SK-N-SH treated with all-trans-retinoic acid at 6 μM for 48 hours (cell line): ENCODE results near the gene MSMB.

Experiments
- ATAC-seq: fragments of 200-7000 bp; cut with Tn5 transposase; 3 replicates; pipeline ENCODE4 v1.9.1; 2020; ENCODE audit warnings: mild to moderate bottlenecking, moderate library complexity
- BACH2 ChIP-seq: fragments of 250-450 bp; sonication (Bioruptor Pico); IDR thresholded peaks from 2 replicates; pipeline ENCODE4 v1.9.0; 2021; ENCODE audit warnings: mild to moderate bottlenecking, borderline replicate concordance
- CSDC2 ChIP-seq: fragments of 250-450 bp; sonication (Bioruptor Pico); IDR thresholded peaks from 2 replicates; pipeline ENCODE4 v1.5.0; 2020; ENCODE audit warnings: mild to moderate bottlenecking, moderate library complexity
- GLIS3 ChIP-seq: fragments of 250-450 bp; sonication (Bioruptor Pico); IDR thresholded peaks from 2 replicates; pipeline ENCODE4 v1.5.0; 2020; ENCODE audit warnings: mild to moderate bottlenecking, moderate library complexity
- ISL1 ChIP-seq: fragments of 250-450 bp; sonication (Bioruptor Pico); IDR thresholded peaks from 2 replicates; pipeline ENCODE4 v2.1.2; 2022; ENCODE audit warnings: mild to moderate bottlenecking, moderate library complexity
- OSR1 ChIP-seq: fragments of 250-450 bp; sonication (Bioruptor Pico); IDR thresholded peaks from 2 replicates; pipeline ENCODE4 v1.8.0; 2022; ENCODE audit warnings: moderate library complexity, mild to moderate bottlenecking, inconsistent platforms
- PPARA ChIP-seq: fragments of 250-450 bp; sonication (Bioruptor Pico); IDR thresholded peaks from 2 replicates; pipeline ENCODE4 v1.5.0; 2020; ENCODE audit warnings: mild to moderate bottlenecking, borderline replicate concordance
- RARB ChIP-seq: fragments of 250-450 bp; sonication (Bioruptor Pico); IDR thresholded peaks from 2 replicates; pipeline ENCODE4 v1.8.0; 2021; ENCODE audit warnings: mild to moderate bottlenecking, moderate library complexity
- SNAI2 ChIP-seq: fragments of 250-450 bp; sonication (Bioruptor Pico); IDR thresholded peaks from 2 replicates; pipeline ENCODE4 v1.5.0; 2020; ENCODE audit warnings: mild to moderate bottlenecking, moderate library complexity
- TCF4 ChIP-seq: fragments of 250-450 bp; sonication (Bioruptor Pico); IDR thresholded peaks from 2 replicates; pipeline ENCODE4 v1.8.0; 2021; ENCODE audit warnings: mild to moderate bottlenecking, moderate library complexity, borderline replicate concordance
- TOX ChIP-seq: fragments of 250-450 bp; sonication (Bioruptor Pico); IDR thresholded peaks from 2 replicates; pipeline ENCODE4 v1.8.0; 2021; ENCODE audit warnings: mild to moderate bottlenecking, moderate library complexity, borderline replicate concordance
- ZC3H10 ChIP-seq: fragments of 250-450 bp; sonication (Bioruptor Pico); IDR thresholded peaks from 2 replicates; pipeline ENCODE4 v1.5.1; 2021; ENCODE audit warnings: mild to moderate bottlenecking, moderate library complexity
- ZFP3 ChIP-seq: fragments of 250-450 bp; sonication (Bioruptor Pico); IDR thresholded peaks from 2 replicates; pipeline ENCODE4 v1.5.0; 2020; ENCODE audit warnings: mild to moderate bottlenecking, moderate library complexity
- ZFP30 ChIP-seq: fragments of 450-650 bp; formaldehyde crosslinking; IDR thresholded peaks from 2 replicates; pipeline ENCODE4 v1.5.0; 2022; ENCODE audit warnings: mild to moderate bottlenecking, moderate library complexity
- ZNF565 ChIP-seq: fragments of 450-650 bp; formaldehyde crosslinking; conservative IDR thresholded peaks from 2 replicates; pipeline ENCODE4 v1.5.0; 2020; ENCODE audit warnings: low read depth, mild to moderate bottlenecking, moderate library complexity
- ZNF70 ChIP-seq: fragments of 450-650 bp; formaldehyde crosslinking; IDR thresholded peaks from 2 replicates; pipeline ENCODE4 v1.5.0; 2020; ENCODE audit warnings: mild to moderate bottlenecking, moderate library complexity
- TF ChIP-seq, protein P1 (sequence below): fragments of 250-450 bp; sonication (Bioruptor Pico); IDR thresholded peaks from 2 replicates; pipeline ENCODE4 v1.5.1; 2020; ENCODE audit warnings: low read depth, mild to moderate bottlenecking, moderate library complexity
- TF ChIP-seq, protein P2 (sequence below): fragments of 250-450 bp; sonication (Bioruptor Pico); IDR thresholded peaks from 2 replicates; pipeline ENCODE4 v1.5.0; 2020; ENCODE audit warnings: mild to moderate bottlenecking, moderate library complexity
- TF ChIP-seq, protein P3 (sequence below): fragments of 250-450 bp; sonication (Bioruptor Pico); IDR thresholded peaks from 2 replicates; pipeline ENCODE4 v1.5.1; 2021; ENCODE audit warnings: mild to moderate bottlenecking, moderate library complexity
- TF ChIP-seq, protein P4 (sequence below): fragments of 250-450 bp; sonication (Bioruptor Pico); IDR thresholded peaks from 2 replicates; pipeline ENCODE4 v1.8.0; 2020; ENCODE audit warnings: mild to moderate bottlenecking, moderate library complexity, borderline replicate concordance
- TF ChIP-seq, protein P5 (sequence below): fragments of 250-450 bp; sonication (Bioruptor Pico); IDR thresholded peaks from 2 replicates; pipeline ENCODE4 v1.8.0; 2021; ENCODE audit warnings: low read depth, mild to moderate bottlenecking, moderate library complexity, borderline replicate concordance

The MSMB gene

DNA sequence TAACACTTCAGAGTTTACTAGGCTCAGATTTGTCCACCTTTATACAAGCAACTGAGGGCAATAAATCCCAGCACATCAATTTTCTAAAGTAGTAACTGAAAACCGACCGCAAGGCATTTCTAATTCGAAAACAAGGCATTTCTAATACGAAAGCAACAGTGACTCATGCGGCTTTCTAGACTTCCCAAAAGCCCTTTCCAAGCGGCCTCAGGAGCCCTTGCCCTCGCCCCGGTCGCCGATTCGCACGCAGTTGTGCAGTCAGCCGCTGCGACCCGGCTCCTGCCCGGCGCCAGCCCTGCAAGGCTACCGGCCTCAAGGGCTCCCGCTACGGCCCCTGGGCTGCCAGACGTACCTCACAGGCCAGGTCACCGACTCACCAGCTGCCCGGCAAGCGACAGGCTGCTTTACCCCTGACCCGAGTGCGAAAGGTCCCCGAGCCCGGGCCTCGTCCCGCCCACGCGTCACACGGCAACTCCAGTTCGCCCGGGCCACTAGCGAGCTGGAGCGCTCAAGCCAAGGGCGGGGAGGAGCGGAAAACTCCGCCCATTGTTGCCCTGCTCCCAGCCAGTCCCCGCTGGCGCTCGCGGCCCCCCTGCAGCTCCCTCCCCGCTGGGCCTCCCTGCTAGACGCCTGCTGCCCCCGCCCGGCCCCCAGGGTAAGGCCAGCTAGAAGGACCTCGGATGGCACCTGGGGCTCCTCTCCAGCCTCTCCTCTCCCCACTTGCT is 22.9 kb downstream of the MSMB start:
- peak; percentile 99 for ATAC-seq
- TF ChIP-seq, protein P1, sequence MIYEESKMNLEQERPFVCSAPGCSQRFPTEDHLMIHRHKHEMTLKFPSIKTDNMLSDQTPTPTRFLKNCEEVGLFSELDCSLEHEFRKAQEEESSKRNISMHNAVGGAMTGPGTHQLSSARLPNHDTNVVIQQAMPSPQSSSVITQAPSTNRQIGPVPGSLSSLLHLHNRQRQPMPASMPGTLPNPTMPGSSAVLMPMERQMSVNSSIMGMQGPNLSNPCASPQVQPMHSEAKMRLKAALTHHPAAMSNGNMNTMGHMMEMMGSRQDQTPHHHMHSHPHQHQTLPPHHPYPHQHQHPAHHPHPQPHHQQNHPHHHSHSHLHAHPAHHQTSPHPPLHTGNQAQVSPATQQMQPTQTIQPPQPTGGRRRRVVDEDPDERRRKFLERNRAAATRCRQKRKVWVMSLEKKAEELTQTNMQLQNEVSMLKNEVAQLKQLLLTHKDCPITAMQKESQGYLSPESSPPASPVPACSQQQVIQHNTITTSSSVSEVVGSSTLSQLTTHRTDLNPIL (CRISPR knock-in tag) = no peak
- TF ChIP-seq BACH2 (CRISPR knock-in tag) (no peak), ZFP3 (0 out of 2 replicates have a peak, but pooled peaks have one; percentile 13), OSR1 (CRISPR knock-in tag) (no peak), ZC3H10 (CRISPR knock-in tag) (no peak), ISL1 (CRISPR knock-in tag) (no peak), CSDC2 (no peak), ZNF565 (CRISPR knock-in tag) (no peak)
- TF ChIP-seq, protein P2, sequence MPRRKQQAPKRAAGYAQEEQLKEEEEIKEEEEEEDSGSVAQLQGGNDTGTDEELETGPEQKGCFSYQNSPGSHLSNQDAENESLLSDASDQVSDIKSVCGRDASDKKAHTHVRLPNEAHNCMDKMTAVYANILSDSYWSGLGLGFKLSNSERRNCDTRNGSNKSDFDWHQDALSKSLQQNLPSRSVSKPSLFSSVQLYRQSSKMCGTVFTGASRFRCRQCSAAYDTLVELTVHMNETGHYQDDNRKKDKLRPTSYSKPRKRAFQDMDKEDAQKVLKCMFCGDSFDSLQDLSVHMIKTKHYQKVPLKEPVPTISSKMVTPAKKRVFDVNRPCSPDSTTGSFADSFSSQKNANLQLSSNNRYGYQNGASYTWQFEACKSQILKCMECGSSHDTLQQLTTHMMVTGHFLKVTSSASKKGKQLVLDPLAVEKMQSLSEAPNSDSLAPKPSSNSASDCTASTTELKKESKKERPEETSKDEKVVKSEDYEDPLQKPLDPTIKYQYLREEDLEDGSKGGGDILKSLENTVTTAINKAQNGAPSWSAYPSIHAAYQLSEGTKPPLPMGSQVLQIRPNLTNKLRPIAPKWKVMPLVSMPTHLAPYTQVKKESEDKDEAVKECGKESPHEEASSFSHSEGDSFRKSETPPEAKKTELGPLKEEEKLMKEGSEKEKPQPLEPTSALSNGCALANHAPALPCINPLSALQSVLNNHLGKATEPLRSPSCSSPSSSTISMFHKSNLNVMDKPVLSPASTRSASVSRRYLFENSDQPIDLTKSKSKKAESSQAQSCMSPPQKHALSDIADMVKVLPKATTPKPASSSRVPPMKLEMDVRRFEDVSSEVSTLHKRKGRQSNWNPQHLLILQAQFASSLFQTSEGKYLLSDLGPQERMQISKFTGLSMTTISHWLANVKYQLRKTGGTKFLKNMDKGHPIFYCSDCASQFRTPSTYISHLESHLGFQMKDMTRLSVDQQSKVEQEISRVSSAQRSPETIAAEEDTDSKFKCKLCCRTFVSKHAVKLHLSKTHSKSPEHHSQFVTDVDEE (CRISPR knock-in tag) = no peak

DNA sequence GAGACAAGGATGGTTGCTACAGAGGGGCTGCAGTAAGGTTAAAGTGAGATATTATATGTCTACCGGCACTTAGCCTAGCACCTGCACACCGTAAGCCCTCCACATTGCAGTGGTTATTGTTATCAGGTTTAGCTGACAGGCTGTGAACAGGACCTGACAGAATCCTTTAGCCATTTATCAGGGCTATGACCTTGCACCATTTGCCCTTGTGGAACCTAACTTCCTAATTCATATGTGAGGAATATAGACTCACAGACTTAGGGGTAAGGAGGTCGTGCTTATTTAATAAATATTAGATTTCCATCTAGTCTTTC is 25.8 kb downstream of the MSMB start:
- TF ChIP-seq GLIS3 (CRISPR knock-in tag) = no peak
- ATAC-seq = no peak

DNA sequence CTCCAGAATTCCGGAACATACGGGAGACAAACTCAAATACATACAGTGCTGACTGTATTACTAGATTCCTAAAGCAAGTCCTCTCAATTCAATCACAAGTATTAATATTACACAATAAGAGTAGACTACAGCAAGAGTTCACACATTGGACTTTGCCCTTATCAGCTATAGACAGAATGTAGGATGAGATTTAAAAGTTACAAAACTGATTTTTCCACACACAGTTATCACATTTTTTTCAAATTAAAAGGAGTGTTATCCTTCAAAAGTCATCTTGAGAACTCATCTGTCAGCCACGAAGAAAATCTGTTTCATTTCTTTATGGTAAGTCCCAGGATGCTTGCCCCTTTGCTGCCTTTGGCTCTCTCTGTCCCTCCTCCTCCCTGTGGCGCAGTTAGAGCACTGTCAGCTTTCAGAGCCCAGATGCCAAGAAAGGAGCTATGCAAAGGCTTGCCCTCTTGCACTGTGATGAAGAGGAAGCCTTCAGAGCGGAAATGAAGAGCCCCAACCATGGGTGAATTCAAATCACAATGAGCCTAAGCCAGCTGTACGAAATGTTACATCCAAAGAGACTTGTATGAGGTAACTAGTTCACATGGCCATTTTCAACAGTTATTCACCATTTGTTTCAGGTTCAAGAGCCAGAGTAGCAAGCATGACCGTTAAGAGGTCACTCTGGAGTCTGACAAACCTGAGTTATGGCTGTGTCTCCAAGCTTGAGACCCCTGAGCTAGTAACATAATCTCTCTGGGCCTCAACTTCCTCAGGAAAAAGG is 26.3 kb downstream of the MSMB start:
- TF ChIP-seq ZFP30 (CRISPR knock-in tag) (no peak), TOX (CRISPR knock-in tag) (no peak), PPARA (CRISPR knock-in tag) (no peak), BACH2 (CRISPR knock-in tag) (no peak), ZNF70 (no peak), ZC3H10 (CRISPR knock-in tag) (no peak), GLIS3 (CRISPR knock-in tag) (no peak), CSDC2 (no peak), TCF4 (no peak), SNAI2 (CRISPR knock-in tag) (no peak), RARB (CRISPR knock-in tag) (no peak), ZNF565 (CRISPR knock-in tag) (no peak), ISL1 (CRISPR knock-in tag) (no peak), ZFP3 (no peak)
- TF ChIP-seq, protein P3, sequence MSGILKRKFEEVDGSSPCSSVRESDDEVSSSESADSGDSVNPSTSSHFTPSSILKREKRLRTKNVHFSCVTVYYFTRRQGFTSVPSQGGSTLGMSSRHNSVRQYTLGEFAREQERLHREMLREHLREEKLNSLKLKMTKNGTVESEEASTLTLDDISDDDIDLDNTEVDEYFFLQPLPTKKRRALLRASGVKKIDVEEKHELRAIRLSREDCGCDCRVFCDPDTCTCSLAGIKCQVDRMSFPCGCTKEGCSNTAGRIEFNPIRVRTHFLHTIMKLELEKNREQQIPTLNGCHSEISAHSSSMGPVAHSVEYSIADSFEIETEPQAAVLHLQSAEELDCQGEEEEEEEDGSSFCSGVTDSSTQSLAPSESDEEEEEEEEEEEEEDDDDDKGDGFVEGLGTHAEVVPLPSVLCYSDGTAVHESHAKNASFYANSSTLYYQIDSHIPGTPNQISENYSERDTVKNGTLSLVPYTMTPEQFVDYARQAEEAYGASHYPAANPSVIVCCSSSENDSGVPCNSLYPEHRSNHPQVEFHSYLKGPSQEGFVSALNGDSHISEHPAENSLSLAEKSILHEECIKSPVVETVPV (CRISPR knock-in tag) = no peak
- TF ChIP-seq, protein P2 (CRISPR knock-in tag) = no peak
- TF ChIP-seq, protein P4, sequence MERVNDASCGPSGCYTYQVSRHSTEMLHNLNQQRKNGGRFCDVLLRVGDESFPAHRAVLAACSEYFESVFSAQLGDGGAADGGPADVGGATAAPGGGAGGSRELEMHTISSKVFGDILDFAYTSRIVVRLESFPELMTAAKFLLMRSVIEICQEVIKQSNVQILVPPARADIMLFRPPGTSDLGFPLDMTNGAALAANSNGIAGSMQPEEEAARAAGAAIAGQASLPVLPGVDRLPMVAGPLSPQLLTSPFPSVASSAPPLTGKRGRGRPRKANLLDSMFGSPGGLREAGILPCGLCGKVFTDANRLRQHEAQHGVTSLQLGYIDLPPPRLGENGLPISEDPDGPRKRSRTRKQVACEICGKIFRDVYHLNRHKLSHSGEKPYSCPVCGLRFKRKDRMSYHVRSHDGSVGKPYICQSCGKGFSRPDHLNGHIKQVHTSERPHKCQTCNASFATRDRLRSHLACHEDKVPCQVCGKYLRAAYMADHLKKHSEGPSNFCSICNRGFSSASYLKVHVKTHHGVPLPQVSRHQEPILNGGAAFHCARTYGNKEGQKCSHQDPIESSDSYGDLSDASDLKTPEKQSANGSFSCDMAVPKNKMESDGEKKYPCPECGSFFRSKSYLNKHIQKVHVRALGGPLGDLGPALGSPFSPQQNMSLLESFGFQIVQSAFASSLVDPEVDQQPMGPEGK (CRISPR knock-in tag) = no peak
- TF ChIP-seq, protein P1 (CRISPR knock-in tag) = no peak
- TF ChIP-seq, protein P5, sequence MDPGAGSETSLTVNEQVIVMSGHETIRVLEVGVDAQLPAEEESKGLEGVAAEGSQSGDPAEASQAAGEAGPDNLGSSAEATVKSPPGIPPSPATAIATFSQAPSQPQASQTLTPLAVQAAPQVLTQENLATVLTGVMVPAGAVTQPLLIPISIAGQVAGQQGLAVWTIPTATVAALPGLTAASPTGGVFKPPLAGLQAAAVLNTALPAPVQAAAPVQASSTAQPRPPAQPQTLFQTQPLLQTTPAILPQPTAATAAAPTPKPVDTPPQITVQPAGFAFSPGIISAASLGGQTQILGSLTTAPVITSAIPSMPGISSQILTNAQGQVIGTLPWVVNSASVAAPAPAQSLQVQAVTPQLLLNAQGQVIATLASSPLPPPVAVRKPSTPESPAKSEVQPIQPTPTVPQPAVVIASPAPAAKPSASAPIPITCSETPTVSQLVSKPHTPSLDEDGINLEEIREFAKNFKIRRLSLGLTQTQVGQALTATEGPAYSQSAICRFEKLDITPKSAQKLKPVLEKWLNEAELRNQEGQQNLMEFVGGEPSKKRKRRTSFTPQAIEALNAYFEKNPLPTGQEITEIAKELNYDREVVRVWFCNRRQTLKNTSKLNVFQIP = no peak
- ATAC-seq = no peak
